Neural progenitor cell (in vitro differentiated cells): Measurements from ENCODE around the gene AIMP1.

Experiments
- CTCF ChIP-seq: fragments of 200-600 bp; sonication (generic); IDR thresholded peaks from 2 replicates; pipeline ENCODE4 v1.5.1; 2017; ENCODE audit warnings: antibody characterized with exemption, mild to moderate bottlenecking
- EZH2 ChIP-seq: fragments of 200-600 bp; sonication (generic); IDR thresholded peaks from 2 replicates; pipeline ENCODE4 v1.6.1; 2017; ENCODE audit warnings: antibody characterized with exemption, mild to moderate bottlenecking, moderate library complexity
- EZH2phosphoT487 ChIP-seq: fragments of 200-600 bp; sonication (generic); IDR thresholded peaks from 2 replicates; pipeline ENCODE4 v1.6.1; 2017; ENCODE audit warnings: antibody characterized with exemption

GRCh38 chr4:106351016-106351415, 34.7 kb downstream of the AIMP1 start:
- TF ChIP-seq CTCF = no peak
- no peak for TF ChIP-seq EZH2phosphoT487
- TF ChIP-seq EZH2 = no peak
